ENCODE measurements around the gene MLLT10.

GRCh38 chr10:21628023-21628422 lies 94.0 kb downstream of the MLLT10 start:
- TF ChIP-seq CTCF (conservative IDR thresholded peaks at IDR 0.05; ENCODE audit: low read depth, low read length): no peak
- no peak for TF ChIP-seq EZH2 (IDR thresholded peaks at IDR 0.05; ENCODE audit: borderline replicate concordance, low read depth, low read length, poor library complexity, severe bottlenecking)
